AG04449 (cell line): ENCODE measurements around the gene ZNF407.

Experiments used
- CTCF ChIA-PET: fragments of 350-600 bp; formaldehyde crosslinking; extraction: SDS; loops from one replicate; lab custom pipeline; 2021; ENCODE audit warnings: antibody characterized with exemption; lab: Yijun Ruan, JAX
- POLR2A ChIA-PET: fragments of 400-600, 350-600 bp; formaldehyde crosslinking; extraction: SDS; loops from one replicate; lab custom pipeline; 2020; ENCODE audit warnings: antibody characterized with exemption, inconsistent platforms; lab: Yijun Ruan, JAX
- DNase-seq: peaks from one replicate; pipeline ENCODE4 v3.0.0-alpha.2; 2010; ENCODE audit warnings: low read depth, low spot score
- H3K4me3 ChIP-seq: 2 replicates; pipeline ENCODE4 v1.5.1; 2011; ENCODE audit warnings: low read depth, mild to moderate bottlenecking, control low read depth, low read length
- TF ChIP-seq, protein P1 (sequence below): IDR thresholded peaks from one replicate; pipeline ENCODE4 v1.5.1; 2011; ENCODE audit warnings: mild to moderate bottlenecking, moderate library complexity, low read length, control low read depth, inconsistent platforms; ENCODE audit not compliant: insufficient read depth; ENCODE audit errors: missing control alignments

ZNF407 gene

DNA sequence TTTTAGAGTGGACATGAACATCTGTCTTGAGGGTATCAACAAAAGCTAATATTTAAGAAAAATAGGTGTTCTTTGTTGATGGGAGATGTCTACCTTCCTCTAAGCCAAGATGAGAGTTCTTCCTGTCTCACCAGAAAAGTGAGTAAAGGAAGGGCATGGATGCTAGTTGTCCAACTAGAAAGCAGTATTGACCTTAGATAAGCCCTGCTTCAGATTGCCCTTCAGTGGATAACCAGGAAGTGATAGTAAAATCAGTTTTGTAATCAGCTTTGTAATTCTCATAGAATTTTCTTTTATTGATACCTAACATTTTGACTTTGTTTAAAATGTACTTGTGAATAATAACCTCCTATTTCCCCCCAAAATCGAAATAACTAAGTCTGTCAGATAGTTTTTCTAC, 134.7 kb downstream of the ZNF407 start:
- TF ChIP-seq, protein P1, sequence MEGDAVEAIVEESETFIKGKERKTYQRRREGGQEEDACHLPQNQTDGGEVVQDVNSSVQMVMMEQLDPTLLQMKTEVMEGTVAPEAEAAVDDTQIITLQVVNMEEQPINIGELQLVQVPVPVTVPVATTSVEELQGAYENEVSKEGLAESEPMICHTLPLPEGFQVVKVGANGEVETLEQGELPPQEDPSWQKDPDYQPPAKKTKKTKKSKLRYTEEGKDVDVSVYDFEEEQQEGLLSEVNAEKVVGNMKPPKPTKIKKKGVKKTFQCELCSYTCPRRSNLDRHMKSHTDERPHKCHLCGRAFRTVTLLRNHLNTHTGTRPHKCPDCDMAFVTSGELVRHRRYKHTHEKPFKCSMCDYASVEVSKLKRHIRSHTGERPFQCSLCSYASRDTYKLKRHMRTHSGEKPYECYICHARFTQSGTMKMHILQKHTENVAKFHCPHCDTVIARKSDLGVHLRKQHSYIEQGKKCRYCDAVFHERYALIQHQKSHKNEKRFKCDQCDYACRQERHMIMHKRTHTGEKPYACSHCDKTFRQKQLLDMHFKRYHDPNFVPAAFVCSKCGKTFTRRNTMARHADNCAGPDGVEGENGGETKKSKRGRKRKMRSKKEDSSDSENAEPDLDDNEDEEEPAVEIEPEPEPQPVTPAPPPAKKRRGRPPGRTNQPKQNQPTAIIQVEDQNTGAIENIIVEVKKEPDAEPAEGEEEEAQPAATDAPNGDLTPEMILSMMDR = no peak
- ChIA-PET CTCF (no interaction called here), POLR2A (no interaction called here)
- DNase-seq = no peak
- H3K4me3 ChIP-seq = no peak overlapping the region

GRCh38 chr18:74733598-74733997, 135.9 kb downstream of the ZNF407 start:
- no peak overlapping the region for H3K4me3 ChIP-seq
- DNase-seq = no peak
- TF ChIP-seq, protein P1 = no peak
- POLR2A ChIA-PET = no interaction called here
- CTCF ChIA-PET = no interaction called here

GRCh38 chr18:74734013-74734444, 136.4 kb downstream of the ZNF407 start:
- H3K4me3 ChIP-seq = no peak overlapping the region
- CTCF ChIA-PET = no interaction called here
- TF ChIP-seq, protein P1 = no peak
- no peak for DNase-seq
- POLR2A ChIA-PET = no interaction called here

DNA sequence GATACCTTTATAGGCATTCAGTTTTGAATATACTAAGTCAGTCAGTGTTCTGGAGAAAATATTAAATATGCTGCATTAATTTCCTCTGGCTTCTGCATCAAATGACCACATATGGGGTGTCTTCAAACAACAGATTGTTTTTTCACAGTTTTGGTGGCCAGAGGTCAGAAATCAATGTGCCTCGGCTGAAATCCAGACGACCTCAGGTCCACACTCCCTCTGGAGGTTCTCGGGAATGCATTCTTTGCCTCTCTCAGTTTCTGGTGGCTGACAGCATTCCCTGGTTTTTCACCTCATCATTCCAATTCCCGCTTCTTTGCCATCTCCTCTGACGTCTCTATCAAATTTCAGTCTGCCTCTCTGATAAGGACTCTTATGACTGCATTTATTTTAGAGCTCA, 142.3 kb downstream of the ZNF407 start:
- H3K4me3 ChIP-seq = no peak overlapping the region
- TF ChIP-seq, protein P1 = no peak
- no peak for DNase-seq
- ChIA-PET CTCF (no interaction called here), POLR2A (no interaction called here)

- TF ChIP-seq, protein P1 = no peak
- POLR2A ChIA-PET = no interaction called here
- H3K4me3 ChIP-seq = no peak overlapping the region
- CTCF ChIA-PET = no interaction called here
- DNase-seq = no peak
Observed at GRCh38 chr18:74742573-74743243, 145.0 kb downstream of the ZNF407 start.

DNA sequence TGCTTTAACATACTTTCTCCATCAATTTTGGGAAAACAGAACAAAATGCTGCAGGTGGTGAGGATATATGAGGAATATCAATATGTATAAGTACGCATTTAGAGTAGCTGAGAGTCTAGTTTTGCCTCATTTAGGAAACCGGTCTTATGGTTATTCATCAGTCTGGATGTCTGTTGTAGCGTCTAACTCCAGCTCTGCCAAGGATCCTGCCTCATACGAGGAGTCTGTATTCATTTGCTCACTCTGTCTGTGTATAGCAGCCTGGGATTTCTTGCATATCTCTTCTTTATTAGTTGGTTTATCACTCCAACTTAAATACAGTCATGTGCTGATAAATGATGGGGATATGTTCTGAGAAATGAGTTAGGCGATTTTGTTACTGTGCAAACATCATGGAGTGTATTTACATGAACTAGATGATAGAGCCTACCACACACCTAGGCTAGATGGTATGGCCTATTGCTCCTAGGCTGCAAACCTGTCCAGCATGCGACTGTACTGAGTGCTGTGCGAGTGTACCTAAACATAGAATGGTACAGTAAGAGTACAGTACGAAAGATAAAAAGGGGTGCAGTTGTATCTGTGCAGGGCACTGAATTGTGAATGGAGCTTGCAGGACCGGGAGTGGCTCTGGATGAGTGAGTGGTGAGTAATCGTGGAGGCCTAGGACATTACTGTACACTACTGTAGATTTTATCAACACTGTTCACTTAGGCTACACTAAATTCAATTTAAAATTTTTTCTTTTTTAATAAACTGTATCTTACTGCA, 148.1 kb downstream of the ZNF407 start:
- TF ChIP-seq, protein P1 = no peak
- ChIA-PET POLR2A (no interaction called here), CTCF (interaction anchor here (0.6 kb wide), 1 partner anchor 221 kb away, joined by 3 read pairs; no protein-coding TSS in a partner anchor)
- no peak for DNase-seq
- H3K4me3 ChIP-seq = no peak overlapping the region
